Suprapubic skin (tissue), 4 donors: ENCODE results near the gene CCDC178. TPM values are rescaled to one million over a fixed set of nuclear protein-coding genes. Genes with fewer than 3 reads are reported as not detected.

Experiments used
- DNase-seq, 2 donors: peaks; one replicate each; pipeline ENCODE4 v3.0.0-alpha.2; 2019; ENCODE audit warnings: low spot score in 2 of 2
- H3K27ac ChIP-seq: fragments of 200-600 bp; sonication (generic); one replicate; pipeline ENCODE4 v1.5.1; 2019
- H3K27me3 ChIP-seq: fragments of 200-600 bp; sonication (generic); one replicate; pipeline ENCODE4 v1.5.1; 2019
- H3K36me3 ChIP-seq: fragments of 200-600 bp; sonication (generic); one replicate; pipeline ENCODE4 v1.5.1; 2019
- H3K4me1 ChIP-seq: fragments of 200-600 bp; sonication (generic); one replicate; pipeline ENCODE4 v1.5.1; 2019
- H3K4me3 ChIP-seq: fragments of 200-600 bp; sonication (generic); one replicate; pipeline ENCODE4 v1.5.1; 2019; ENCODE audit warnings: mild to moderate bottlenecking
- H3K9me3 ChIP-seq: fragments of 200-600 bp; sonication (generic); one replicate; pipeline ENCODE4 v1.5.1; 2019
- EP300 ChIP-seq: sonication (generic); formaldehyde crosslinking; IDR thresholded peaks from one replicate; pipeline ENCODE4 v1.6.1; 2017; ENCODE audit warnings: antibody characterized with exemption
- POLR2A ChIP-seq, 2 donors: fragments of 450-650 bp; IDR thresholded peaks; one replicate each; pipeline ENCODE4 v1.6.1; 2017; ENCODE audit warnings: antibody characterized with exemption in 2 of 2, mild to moderate bottlenecking in 2 of 2, moderate library complexity in 2 of 2
- POLR2AphosphoS5 ChIP-seq, 3 donors: sonication (generic); formaldehyde crosslinking; IDR thresholded peaks; one replicate each; pipeline ENCODE4 v1.6.1; 2017; ENCODE audit warnings: antibody characterized with exemption in 3 of 3
- WGBS: methylation state at CpG from one replicate; pipeline ENCODE4 v1.1.5; 2018; 5-methylcytosine and 5-hydroxymethylcytosine counted together
- total RNA-seq, 4 donors: library from RNA; depleted of rRNA; stranded (reverse); fragments of >200 nt; gene quantifications; one replicate each; pipeline ENCODE4 v1.1.0, GENCODE V29; 2016
- TF ChIP-seq, protein P1 (sequence below), 2 donors: fragments of 200-600 bp in 1 of 2; fragments of 450-650 bp in 1 of 2; sonication (generic) in 1 of 2; IDR thresholded peaks; one replicate each; pipeline ENCODE4 v1.5.1; 2016 to 2019; ENCODE audit warnings: antibody characterized with exemption in 2 of 2, mild to moderate bottlenecking in 1 of 2, moderate library complexity in 1 of 2

CCDC178 gene
- total RNA-seq, 4 donors from 2014 or later, result not detected

DNA sequence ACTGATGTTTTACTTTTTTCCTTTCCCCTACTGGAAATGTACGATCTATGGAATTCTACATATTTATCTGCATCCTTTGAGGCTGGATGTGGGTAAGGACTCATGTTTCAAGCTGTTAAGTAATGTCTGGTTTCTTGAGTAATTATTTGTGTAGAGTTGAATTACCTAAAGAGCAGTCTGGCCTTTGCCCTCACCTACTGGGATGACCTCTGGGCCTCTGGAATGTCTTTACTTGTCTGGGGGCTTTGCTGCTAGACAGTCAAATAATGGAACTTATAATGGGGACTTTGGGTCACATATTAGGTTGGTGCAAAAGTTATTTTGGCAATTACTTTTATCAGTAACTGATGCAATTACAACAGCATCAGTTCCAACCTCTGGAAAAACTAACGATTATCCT is 244.7 kb downstream of the CCDC178 start:
- Histone ChIP-seq H3K27ac (no peak overlapping the region), H3K4me3 (no peak overlapping the region), H3K9me3 (no peaks in the 10 kb centered on the region), H3K27me3 (no peaks in the 10 kb centered on the region), H3K4me1 (no peaks in the 10 kb centered on the region), H3K36me3 (no peaks in the 10 kb centered on the region)
- no peak for DNase-seq
- 58% methylated on average over 2 of the region's 2 CpGs for WGBS
- no peak for TF ChIP-seq POLR2A (IDR thresholded peaks at IDR 0.05)
- TF ChIP-seq, protein P1, sequence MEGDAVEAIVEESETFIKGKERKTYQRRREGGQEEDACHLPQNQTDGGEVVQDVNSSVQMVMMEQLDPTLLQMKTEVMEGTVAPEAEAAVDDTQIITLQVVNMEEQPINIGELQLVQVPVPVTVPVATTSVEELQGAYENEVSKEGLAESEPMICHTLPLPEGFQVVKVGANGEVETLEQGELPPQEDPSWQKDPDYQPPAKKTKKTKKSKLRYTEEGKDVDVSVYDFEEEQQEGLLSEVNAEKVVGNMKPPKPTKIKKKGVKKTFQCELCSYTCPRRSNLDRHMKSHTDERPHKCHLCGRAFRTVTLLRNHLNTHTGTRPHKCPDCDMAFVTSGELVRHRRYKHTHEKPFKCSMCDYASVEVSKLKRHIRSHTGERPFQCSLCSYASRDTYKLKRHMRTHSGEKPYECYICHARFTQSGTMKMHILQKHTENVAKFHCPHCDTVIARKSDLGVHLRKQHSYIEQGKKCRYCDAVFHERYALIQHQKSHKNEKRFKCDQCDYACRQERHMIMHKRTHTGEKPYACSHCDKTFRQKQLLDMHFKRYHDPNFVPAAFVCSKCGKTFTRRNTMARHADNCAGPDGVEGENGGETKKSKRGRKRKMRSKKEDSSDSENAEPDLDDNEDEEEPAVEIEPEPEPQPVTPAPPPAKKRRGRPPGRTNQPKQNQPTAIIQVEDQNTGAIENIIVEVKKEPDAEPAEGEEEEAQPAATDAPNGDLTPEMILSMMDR (IDR thresholded peaks at IDR 0.05), result no peak
- no peak for TF ChIP-seq POLR2AphosphoS5 (IDR thresholded peaks at IDR 0.05)
- no peak for TF ChIP-seq EP300

DNA sequence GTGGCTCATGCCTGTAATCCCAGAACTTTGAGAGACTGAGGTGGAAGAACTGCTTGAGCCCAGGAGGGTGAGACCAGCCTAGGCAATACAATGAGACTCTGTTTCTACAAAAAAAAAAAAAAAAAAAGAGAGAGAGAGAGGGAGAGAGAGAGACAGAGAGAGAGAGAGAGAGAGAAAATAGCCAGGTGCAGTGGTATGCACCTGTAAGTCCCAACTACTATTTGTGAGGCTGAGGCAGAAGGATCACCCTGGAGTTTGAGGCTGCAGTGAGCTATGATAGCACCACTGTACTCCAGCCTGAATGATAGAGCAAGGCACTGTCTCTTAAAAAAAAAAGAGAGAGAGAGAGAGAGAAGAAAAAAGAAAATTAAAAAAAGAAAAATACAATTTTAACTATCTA is 245.7 kb downstream of the CCDC178 start:
- H3K27ac ChIP-seq, result no peak overlapping the region
- no peaks in the 10 kb centered on the region for H3K27me3 ChIP-seq
- H3K36me3 ChIP-seq, result no peaks in the 10 kb centered on the region
- no peaks in the 10 kb centered on the region for H3K9me3 ChIP-seq
- H3K4me3 ChIP-seq, result no peak overlapping the region
- DNase-seq, result no peak
- TF ChIP-seq POLR2A (IDR thresholded peaks at IDR 0.05) (no peak), POLR2AphosphoS5 (IDR thresholded peaks at IDR 0.05) (no peak), EP300 (no peak)
- TF ChIP-seq, protein P1 (IDR thresholded peaks at IDR 0.05), result no peak
- no peaks in the 10 kb centered on the region for H3K4me1 ChIP-seq

DNA sequence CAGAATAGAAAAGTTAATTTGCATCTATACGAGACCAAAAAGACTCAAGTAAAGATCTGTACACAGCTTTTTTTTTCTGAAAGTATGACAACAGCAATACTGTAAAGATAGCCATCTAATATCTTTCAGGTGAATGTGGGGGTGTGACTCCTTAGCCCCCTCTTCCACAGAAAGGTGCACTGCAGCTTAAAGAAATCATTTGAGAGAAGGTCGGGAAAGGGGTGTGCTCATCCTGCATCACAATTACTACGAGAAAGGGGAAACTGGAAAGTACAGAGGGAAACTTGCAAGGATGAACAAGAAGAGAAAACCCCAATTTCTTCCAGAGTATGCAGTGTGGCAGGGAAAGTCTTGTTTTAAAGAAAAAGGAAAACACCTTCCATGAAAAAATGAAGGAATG is 255.6 kb downstream of the CCDC178 start:
- no peak for DNase-seq
- Histone ChIP-seq H3K4me1 (no peaks in the 10 kb centered on the region), H3K27me3 (no peaks in the 10 kb centered on the region), H3K4me3 (no peak overlapping the region), H3K9me3 (no peaks in the 10 kb centered on the region), H3K27ac (no peak overlapping the region), H3K36me3 (no peaks in the 10 kb centered on the region)
- WGBS, result 42% methylated on average over 3 of the region's 3 CpGs
- no peak for TF ChIP-seq POLR2AphosphoS5 (IDR thresholded peaks at IDR 0.05)
- TF ChIP-seq, protein P1 (IDR thresholded peaks at IDR 0.05), result no peak
- TF ChIP-seq EP300, result no peak

DNA sequence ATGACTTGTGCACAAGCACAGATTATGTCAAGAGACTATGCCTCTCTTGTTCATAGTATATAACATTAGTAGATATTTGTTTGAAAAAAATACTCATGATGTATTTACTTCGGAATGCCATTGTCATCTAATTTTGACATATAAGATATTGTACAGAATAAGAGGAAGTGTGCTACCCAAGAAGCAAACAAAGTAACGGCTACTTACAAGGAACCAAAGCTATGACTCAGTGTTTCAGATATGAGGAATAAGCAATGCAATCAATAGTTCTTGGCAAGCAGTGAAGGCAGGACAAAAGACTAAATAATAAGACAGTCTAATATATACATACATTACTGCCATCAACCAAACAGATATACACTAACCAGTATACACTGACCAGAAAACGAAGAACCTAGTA is 256.3 kb downstream of the CCDC178 start:
- H3K9me3 ChIP-seq, result no peaks in the 10 kb centered on the region

DNA sequence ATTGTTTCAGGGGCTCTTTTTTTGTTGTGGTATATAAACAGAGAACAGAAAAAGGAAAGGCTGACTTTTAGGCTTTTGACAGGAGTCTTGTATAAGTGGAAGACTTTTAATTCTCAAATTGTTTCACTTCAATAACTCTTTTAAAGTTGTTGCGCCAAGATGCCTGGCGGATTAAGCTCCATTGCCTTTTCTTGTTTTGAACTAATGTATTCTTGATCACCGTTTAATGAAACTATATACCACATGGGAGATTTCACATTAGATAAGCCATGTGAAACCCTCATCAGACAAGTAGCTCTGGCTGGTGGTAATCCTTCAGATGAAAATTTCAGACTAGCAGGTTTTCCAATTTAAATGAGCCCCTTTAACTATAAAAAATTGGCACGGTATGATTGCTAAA is 257.4 kb downstream of the CCDC178 start:
- H3K9me3 ChIP-seq, result no peaks in the 10 kb centered on the region
- no peak for DNase-seq
- H3K27me3 ChIP-seq, result no peaks in the 10 kb centered on the region
- no peaks in the 10 kb centered on the region for H3K36me3 ChIP-seq
- H3K4me3 ChIP-seq, result no peak overlapping the region
- WGBS, result 71% methylated on average over 4 of the region's 4 CpGs
- no peaks in the 10 kb centered on the region for H3K4me1 ChIP-seq
- H3K27ac ChIP-seq, result no peak overlapping the region
- no peak for TF ChIP-seq POLR2AphosphoS5 (IDR thresholded peaks at IDR 0.05)
- TF ChIP-seq, protein P1 (IDR thresholded peaks at IDR 0.05), result no peak
- no peak for TF ChIP-seq POLR2A (IDR thresholded peaks at IDR 0.05)
- TF ChIP-seq EP300, result no peak

More for the DNA sequence above, 256.3 kb downstream of the CCDC178 start:
- Histone ChIP-seq H3K27ac (no peak overlapping the region), H3K27me3 (no peaks in the 10 kb centered on the region), H3K4me3 (no peak overlapping the region), H3K4me1 (no peaks in the 10 kb centered on the region), H3K36me3 (no peaks in the 10 kb centered on the region)
- 64% methylated on average over 3 of the region's 3 CpGs for WGBS
- no peak for TF ChIP-seq POLR2A (IDR thresholded peaks at IDR 0.05)
- no peak for TF ChIP-seq EP300
- no peak for TF ChIP-seq POLR2AphosphoS5 (IDR thresholded peaks at IDR 0.05)
- TF ChIP-seq, protein P1 (IDR thresholded peaks at IDR 0.05), result no peak
- no peak for DNase-seq
